Muscle layer of duodenum (tissue), 2 donors: Measurements from ENCODE around the gene BEGAIN.

Source experiments
- H3K27ac ChIP-seq: one replicate; pipeline ENCODE4 v1.7.0; 2013; ENCODE audit warnings: mild to moderate bottlenecking, low read length
- H3K27me3 ChIP-seq: one replicate; pipeline ENCODE4 v1.7.0; 2013; ENCODE audit warnings: low read depth, mild to moderate bottlenecking, control low read depth, low read length
- H3K36me3 ChIP-seq, 2 donors: one replicate each; pipeline ENCODE4 v1.7.0; 2013; ENCODE audit warnings: low read length in 2 of 2, control low read depth in 1 of 2, mild to moderate bottlenecking in 1 of 2; ENCODE audit not compliant: insufficient read depth in 2 of 2, control insufficient read depth in 1 of 2
- H3K4me1 ChIP-seq, 2 donors: one replicate each; pipeline ENCODE4 v1.7.0; 2013; ENCODE audit warnings: low read length in 2 of 2, mild to moderate bottlenecking in 2 of 2, control low read depth in 1 of 2, moderate library complexity in 1 of 2; ENCODE audit not compliant: insufficient read depth in 2 of 2, control insufficient read depth in 1 of 2
- H3K4me3 ChIP-seq, 2 donors: one replicate each; pipeline ENCODE4 v1.7.0; 2013; ENCODE audit warnings: low read length in 2 of 2, low read depth in 1 of 2, mild to moderate bottlenecking in 1 of 2
- H3K9me3 ChIP-seq, 2 donors: one replicate each; pipeline ENCODE4 v1.7.0; 2013; ENCODE audit warnings: low read length in 2 of 2, control low read depth in 1 of 2, mild to moderate bottlenecking in 1 of 2; ENCODE audit not compliant: control insufficient read depth in 1 of 2
- donor health status: healthy.

The BEGAIN gene

GRCh38 chr14:100584056-100585031, 2.9 kb downstream of the BEGAIN start:
- H3K4me3 ChIP-seq = no peak overlapping the region
- H3K27ac ChIP-seq = no peak overlapping the region
- H3K4me1 ChIP-seq = peaks cover 0 to 10% of the 10 kb centered on the region in 2 donors
- peaks cover 14% of the 10 kb centered on the region for H3K27me3 ChIP-seq
- H3K36me3 ChIP-seq = no peaks in the 10 kb centered on the region
- no peaks in the 10 kb centered on the region for H3K9me3 ChIP-seq

GRCh38 chr14:100583245-100583644, 4.0 kb downstream of the BEGAIN start:
- peaks cover 0 to 10% of the 10 kb centered on the region in 2 donors for H3K4me1 ChIP-seq
- H3K4me3 ChIP-seq = no peak overlapping the region

GRCh38 chr14:100582496-100583165, 4.6 kb downstream of the BEGAIN start:
- Histone ChIP-seq H3K4me3 (no peak overlapping the region), H3K27ac (no peak overlapping the region), H3K4me1 (peaks cover 0 to 10% of the 10 kb centered on the region in 2 donors), H3K9me3 (peaks cover 0 to 3% of the 10 kb centered on the region in 2 donors), H3K27me3 (no peaks in the 10 kb centered on the region), H3K36me3 (no peaks in the 10 kb centered on the region)

More at GRCh38 chr14:100583245-100583644, 4.0 kb downstream of the BEGAIN start:
- Histone ChIP-seq H3K36me3 (no peaks in the 10 kb centered on the region), H3K27me3 (peaks cover 6% of the 10 kb centered on the region), H3K27ac (no peak overlapping the region), H3K9me3 (peaks cover 0 to 3% of the 10 kb centered on the region in 2 donors)

- peaks cover 0 to 5% of the 10 kb centered on the region in 2 donors for H3K4me1 ChIP-seq
- H3K27ac ChIP-seq = no peak overlapping the region
Observed at GRCh38 chr14:100581228-100582145, 5.7 kb downstream of the BEGAIN start.

GRCh38 chr14:100580316-100581227, 6.6 kb downstream of the BEGAIN start:
- Histone ChIP-seq H3K27ac (no peak overlapping the region), H3K27me3 (no peaks in the 10 kb centered on the region), H3K36me3 (no peaks in the 10 kb centered on the region), H3K4me3 (no peak overlapping the region), H3K4me1 (no peaks in the 10 kb centered on the region), H3K9me3 (peaks cover 0 to 3% of the 10 kb centered on the region in 2 donors)

More at GRCh38 chr14:100581228-100582145, 5.7 kb downstream of the BEGAIN start:
- Histone ChIP-seq H3K4me3 (no peak overlapping the region), H3K36me3 (no peaks in the 10 kb centered on the region), H3K27me3 (no peaks in the 10 kb centered on the region), H3K9me3 (peaks cover 0 to 3% of the 10 kb centered on the region in 2 donors)

GRCh38 chr14:100578552-100578951, 8.7 kb downstream of the BEGAIN start:
- no peaks in the 10 kb centered on the region for H3K27me3 ChIP-seq
- H3K4me1 ChIP-seq = no peaks in the 10 kb centered on the region
- peaks cover 0 to 3% of the 10 kb centered on the region in 2 donors for H3K9me3 ChIP-seq
- no peak overlapping the region for H3K27ac ChIP-seq
- H3K4me3 ChIP-seq = no peak overlapping the region
- no peaks in the 10 kb centered on the region for H3K36me3 ChIP-seq

GRCh38 chr14:100577986-100578431, 9.2 kb downstream of the BEGAIN start:
- no peak overlapping the region for H3K4me3 ChIP-seq
- H3K4me1 ChIP-seq = no peaks in the 10 kb centered on the region
- H3K36me3 ChIP-seq = no peaks in the 10 kb centered on the region
- no peak overlapping the region for H3K27ac ChIP-seq
- peaks cover 0 to 3% of the 10 kb centered on the region in 2 donors for H3K9me3 ChIP-seq
- H3K27me3 ChIP-seq = no peaks in the 10 kb centered on the region

GRCh38 chr14:100577321-100577985, 9.8 kb downstream of the BEGAIN start:
- Histone ChIP-seq H3K9me3 (peaks cover 0 to 3% of the 10 kb centered on the region in 2 donors), H3K4me3 (no peak overlapping the region), H3K36me3 (no peaks in the 10 kb centered on the region), H3K4me1 (no peaks in the 10 kb centered on the region), H3K27me3 (no peaks in the 10 kb centered on the region), H3K27ac (no peak overlapping the region)

GRCh38 chr14:100576091-100577085, 10.8 kb downstream of the BEGAIN start:
- no peaks in the 10 kb centered on the region for H3K4me1 ChIP-seq
- no peak overlapping the region for H3K4me3 ChIP-seq
- H3K27me3 ChIP-seq = no peaks in the 10 kb centered on the region
- H3K36me3 ChIP-seq = no peaks in the 10 kb centered on the region
- H3K27ac ChIP-seq = no peak overlapping the region
- peaks cover 0 to 3% of the 10 kb centered on the region in 2 donors for H3K9me3 ChIP-seq
